GM10248 (cell line): ENCODE results near the gene CFL1.

Source experiments
- CTCF ChIA-PET: fragments of 300-600 bp; sonication (Branson Sonifier 250); formaldehyde crosslinking; extraction: SDS; loops from one replicate; lab custom pipeline; 2021; ENCODE audit warnings: antibody characterized with exemption; lab: Yijun Ruan, JAX
- POLR2A ChIA-PET: fragments of 350-650 bp; sonication (Branson Sonifier 250); formaldehyde crosslinking; extraction: SDS; loops from one replicate; lab custom pipeline; 2020; ENCODE audit warnings: antibody characterized with exemption; lab: Yijun Ruan, JAX
- DNase-seq: peaks from one replicate; pipeline ENCODE4 v3.0.0; 2012; ENCODE audit errors: extremely low spot score
- CTCF ChIP-seq: IDR thresholded peaks from 2 replicates; pipeline ENCODE4 v1.5.1; 2012; ENCODE audit warnings: mild to moderate bottlenecking, low read depth; ENCODE audit errors: extremely low read depth, missing control alignments, control extremely low read depth

Gene CFL1

GRCh38 chr11:65857853-65858680, at the start of gene CFL1:
TSS of gene CFL1 (minus strand) at chr11:65858180. CDS start at chr11:65858099, 81 bp downstream.
- no peak for TF ChIP-seq CTCF
- peak; percentile 90 for DNase-seq
- ChIA-PET CTCF (interaction anchor here (1.6 to 17.2 kb wide), 5 partner anchors 13 to 131 kb away, joined by 3 to 535 read pairs (median 14); partner anchors contain the start of genes AP5B1, CCDC85B, CTSW and EFEMP2), POLR2A (interaction anchor here (0.5 to 2.8 kb wide), 16 partner anchors 9 to 375 kb away, joined by 3 to 25 read pairs (median 4); partner anchors contain the start of genes CCDC85B, FIBP, RELA and SF3B2)

- POLR2A ChIA-PET, result no interaction called here
- CTCF ChIA-PET, result interaction anchor here (1.2 to 8.0 kb wide), 5 partner anchors 11 to 47 kb away, joined by 3 to 80 read pairs (median 5); partner anchors contain the start of genes CCDC85B and FIBP
- no peak for TF ChIP-seq CTCF
- DNase-seq, result no peak
These were observed 48.6 kb upstream of the CFL1 start for GRCh38 chr11:65906602-65907001.

GRCh38 chr11:65903715-65904114, 45.7 kb upstream of the CFL1 start:
- TF ChIP-seq CTCF, result no peak
- CTCF ChIA-PET, result interaction anchor here (4.8 to 8.0 kb wide), 2 partner anchors 12 to 18 kb away, joined by 29 to 80 read pairs; partner anchors contain the start of genes CCDC85B and FIBP
- DNase-seq, result no peak
- POLR2A ChIA-PET, result no interaction called here

- DNase-seq, result no peak
- CTCF ChIA-PET, result interaction anchor here (0.9 to 8.0 kb wide), 3 partner anchors 10 to 18 kb away, joined by 3 to 80 read pairs (median 29); partner anchors contain the start of genes CCDC85B and FIBP
- POLR2A ChIA-PET, result no interaction called here
- no peak for TF ChIP-seq CTCF
These were observed 45.1 kb upstream of the CFL1 start for GRCh38 chr11:65903068-65903481.

GRCh38 chr11:65900899-65901180, 42.9 kb upstream of the CFL1 start:
- no peak for DNase-seq

More at GRCh38 chr11:65900899-65901180, 42.9 kb upstream of the CFL1 start:
- CTCF ChIA-PET, result interaction anchor here (1.0 to 8.0 kb wide), 8 partner anchors 8 to 88 kb away, joined by 3 to 80 read pairs (median 5); partner anchors contain the start of genes CCDC85B, FIBP and MUS81
- POLR2A ChIA-PET, result interaction anchor here (1.0 to 2.3 kb wide), 2 partner anchors 10 to 78 kb away, joined by 3 to 10 read pairs; partner anchors contain the start of gene CCDC85B
- no peak for TF ChIP-seq CTCF
